ENCODE data around the gene DOCK8.

DOCK8 gene

GRCh38 chr9:479304-479970 is 264.8 kb downstream of the DOCK8 start:
- TF ChIP-seq, protein P1, sequence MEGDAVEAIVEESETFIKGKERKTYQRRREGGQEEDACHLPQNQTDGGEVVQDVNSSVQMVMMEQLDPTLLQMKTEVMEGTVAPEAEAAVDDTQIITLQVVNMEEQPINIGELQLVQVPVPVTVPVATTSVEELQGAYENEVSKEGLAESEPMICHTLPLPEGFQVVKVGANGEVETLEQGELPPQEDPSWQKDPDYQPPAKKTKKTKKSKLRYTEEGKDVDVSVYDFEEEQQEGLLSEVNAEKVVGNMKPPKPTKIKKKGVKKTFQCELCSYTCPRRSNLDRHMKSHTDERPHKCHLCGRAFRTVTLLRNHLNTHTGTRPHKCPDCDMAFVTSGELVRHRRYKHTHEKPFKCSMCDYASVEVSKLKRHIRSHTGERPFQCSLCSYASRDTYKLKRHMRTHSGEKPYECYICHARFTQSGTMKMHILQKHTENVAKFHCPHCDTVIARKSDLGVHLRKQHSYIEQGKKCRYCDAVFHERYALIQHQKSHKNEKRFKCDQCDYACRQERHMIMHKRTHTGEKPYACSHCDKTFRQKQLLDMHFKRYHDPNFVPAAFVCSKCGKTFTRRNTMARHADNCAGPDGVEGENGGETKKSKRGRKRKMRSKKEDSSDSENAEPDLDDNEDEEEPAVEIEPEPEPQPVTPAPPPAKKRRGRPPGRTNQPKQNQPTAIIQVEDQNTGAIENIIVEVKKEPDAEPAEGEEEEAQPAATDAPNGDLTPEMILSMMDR (IDR thresholded peaks at IDR 0.05; ENCODE audit: control insufficient read depth, insufficient read depth, low read depth, low read length, missing control alignments): no peak
- H3K4me3 ChIP-seq (ENCODE audit: control insufficient read depth, low read depth, low read length): no peak overlapping the region
- no peak for DNase-seq (ENCODE audit: low read depth)

- no peak for DNase-seq (ENCODE audit: low read depth)
- TF ChIP-seq, protein P1 (IDR thresholded peaks at IDR 0.05; ENCODE audit: control insufficient read depth, insufficient read depth, low read depth, low read length, missing control alignments): no peak
- H3K4me3 ChIP-seq (ENCODE audit: control insufficient read depth, low read depth, low read length): no peak overlapping the region
Measured at GRCh38 chr9:479971-480350, 265.3 kb downstream of the DOCK8 start.

- DNase-seq (ENCODE audit: low read depth): no peak
- TF ChIP-seq, protein P1 (IDR thresholded peaks at IDR 0.05; ENCODE audit: control insufficient read depth, insufficient read depth, low read depth, low read length, missing control alignments): no peak
Measured at GRCh38 chr9:482739-483138, 268.1 kb downstream of the DOCK8 start.

GRCh38 chr9:486156-486555 is 271.5 kb downstream of the DOCK8 start:
- no peak for DNase-seq (ENCODE audit: low read depth)
- H3K4me3 ChIP-seq (ENCODE audit: control insufficient read depth, low read depth, low read length): no peak overlapping the region
- TF ChIP-seq, protein P1 (IDR thresholded peaks at IDR 0.05; ENCODE audit: control insufficient read depth, insufficient read depth, low read depth, low read length, missing control alignments): no peak

More at GRCh38 chr9:482739-483138, 268.1 kb downstream of the DOCK8 start:
- H3K4me3 ChIP-seq (ENCODE audit: control insufficient read depth, low read depth, low read length): no peak overlapping the region

DNA sequence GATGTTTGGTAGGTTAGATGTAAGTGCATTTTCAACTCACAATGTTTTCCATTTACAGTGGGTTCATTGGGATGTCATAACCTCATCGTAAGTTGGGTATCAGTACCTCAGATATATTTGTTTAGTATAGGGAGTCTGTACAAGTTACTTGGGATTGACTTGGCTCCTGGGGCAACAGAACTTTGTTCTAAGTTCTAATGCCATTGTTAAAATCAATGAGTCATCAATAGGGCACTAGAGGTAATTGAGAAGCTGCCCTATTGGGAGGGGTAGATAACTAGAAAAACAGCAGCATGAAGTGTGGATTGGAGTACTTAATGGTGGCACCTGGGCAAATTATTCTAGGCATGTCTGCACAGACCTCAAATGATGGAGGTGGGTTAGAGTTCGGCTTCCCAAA is 272.8 kb downstream of the DOCK8 start:
- no peak for DNase-seq (ENCODE audit: low read depth)
- TF ChIP-seq, protein P1 (IDR thresholded peaks at IDR 0.05; ENCODE audit: control insufficient read depth, insufficient read depth, low read depth, low read length, missing control alignments): no peak
- H3K4me3 ChIP-seq (ENCODE audit: control insufficient read depth, low read depth, low read length): no peak overlapping the region

DNA sequence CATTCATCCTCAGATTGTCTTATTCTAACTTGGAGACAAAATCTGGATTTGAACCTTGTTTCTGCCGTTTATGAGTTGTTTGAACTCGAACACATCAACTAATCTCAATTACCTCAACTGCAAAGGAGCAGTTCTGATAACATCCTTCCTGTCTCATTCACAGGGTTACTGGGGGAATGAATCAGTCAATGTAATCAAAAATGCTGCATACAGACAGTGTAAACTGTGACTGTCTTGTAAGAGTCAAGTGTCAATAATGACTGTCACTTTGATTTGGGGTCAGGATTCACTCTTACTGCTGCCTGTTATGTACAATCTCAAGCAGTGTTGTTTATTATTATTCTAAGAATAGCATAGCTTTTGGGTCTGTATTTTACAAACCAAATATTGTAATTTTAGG is 273.8 kb downstream of the DOCK8 start:
- TF ChIP-seq, protein P1 (IDR thresholded peaks at IDR 0.05; ENCODE audit: control insufficient read depth, insufficient read depth, low read depth, low read length, missing control alignments): no peak
- no peak overlapping the region for H3K4me3 ChIP-seq (ENCODE audit: control insufficient read depth, low read depth, low read length)
- no peak for DNase-seq (ENCODE audit: low read depth)
